ENCODE results near the gene SPATA3. TPM values are rescaled to one million over a fixed set of nuclear protein-coding genes. Genes with fewer than 3 reads are reported as not detected.

Gene SPATA3
- total and polyA plus RNA-seq, 2 experiments from 2014 or later = not detected

GRCh38 chr2:230974096-230974913 lies 21.6 kb upstream of the SPATA3 start (continued):
- no peak for TF ChIP-seq ZNF462 (CRISPR knock-in tag; IDR thresholded peaks at IDR 0.05)
- TF ChIP-seq CTCF (conservative IDR thresholded peaks at IDR 0.05; ENCODE audit: low read depth in 2 of 2) = no peak
- no peak for TF ChIP-seq JUNB (IDR thresholded peaks at IDR 0.05; ENCODE audit: unreplicated experiment)
- no peak for TF ChIP-seq NANOG (IDR thresholded peaks at IDR 0.05; ENCODE audit: borderline replicate concordance)
- no peak for TF ChIP-seq ZNF331 (CRISPR knock-in tag; IDR thresholded peaks at IDR 0.05; ENCODE audit: low read depth)
- TF ChIP-seq ETS1 (IDR thresholded peaks at IDR 0.05) = no peak
